GM12801 (cell line): ENCODE measurements around the gene CELF1.

Source experiments
- TF ChIP-seq, protein P1 (sequence below): IDR thresholded peaks from one replicate; pipeline ENCODE4 v1.5.1; 2011; ENCODE audit warnings: control low read depth; ENCODE audit not compliant: insufficient read length; ENCODE audit errors: extremely low read depth

Gene CELF1

DNA sequence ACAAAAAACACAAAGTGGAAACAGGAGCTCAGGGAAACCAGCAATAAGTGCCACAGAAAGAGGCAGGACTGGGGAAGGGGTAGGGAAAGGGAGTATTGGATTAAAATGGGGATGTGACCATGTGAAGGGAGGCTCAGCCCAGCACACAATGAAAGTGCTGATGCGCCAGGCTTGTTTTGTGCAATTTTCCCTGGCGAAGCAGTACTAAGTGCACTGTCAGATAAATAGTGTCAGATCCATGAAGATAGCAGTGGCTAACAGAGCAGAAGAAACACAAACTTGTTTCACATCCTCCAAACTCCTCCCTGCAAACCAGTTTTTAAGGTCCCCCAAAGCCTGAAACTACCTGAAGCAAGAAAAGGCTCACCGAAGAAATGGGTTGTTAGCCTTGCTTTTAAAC lies 53.3 kb downstream of the CELF1 start:
- TF ChIP-seq, protein P1, sequence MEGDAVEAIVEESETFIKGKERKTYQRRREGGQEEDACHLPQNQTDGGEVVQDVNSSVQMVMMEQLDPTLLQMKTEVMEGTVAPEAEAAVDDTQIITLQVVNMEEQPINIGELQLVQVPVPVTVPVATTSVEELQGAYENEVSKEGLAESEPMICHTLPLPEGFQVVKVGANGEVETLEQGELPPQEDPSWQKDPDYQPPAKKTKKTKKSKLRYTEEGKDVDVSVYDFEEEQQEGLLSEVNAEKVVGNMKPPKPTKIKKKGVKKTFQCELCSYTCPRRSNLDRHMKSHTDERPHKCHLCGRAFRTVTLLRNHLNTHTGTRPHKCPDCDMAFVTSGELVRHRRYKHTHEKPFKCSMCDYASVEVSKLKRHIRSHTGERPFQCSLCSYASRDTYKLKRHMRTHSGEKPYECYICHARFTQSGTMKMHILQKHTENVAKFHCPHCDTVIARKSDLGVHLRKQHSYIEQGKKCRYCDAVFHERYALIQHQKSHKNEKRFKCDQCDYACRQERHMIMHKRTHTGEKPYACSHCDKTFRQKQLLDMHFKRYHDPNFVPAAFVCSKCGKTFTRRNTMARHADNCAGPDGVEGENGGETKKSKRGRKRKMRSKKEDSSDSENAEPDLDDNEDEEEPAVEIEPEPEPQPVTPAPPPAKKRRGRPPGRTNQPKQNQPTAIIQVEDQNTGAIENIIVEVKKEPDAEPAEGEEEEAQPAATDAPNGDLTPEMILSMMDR = no peak

DNA sequence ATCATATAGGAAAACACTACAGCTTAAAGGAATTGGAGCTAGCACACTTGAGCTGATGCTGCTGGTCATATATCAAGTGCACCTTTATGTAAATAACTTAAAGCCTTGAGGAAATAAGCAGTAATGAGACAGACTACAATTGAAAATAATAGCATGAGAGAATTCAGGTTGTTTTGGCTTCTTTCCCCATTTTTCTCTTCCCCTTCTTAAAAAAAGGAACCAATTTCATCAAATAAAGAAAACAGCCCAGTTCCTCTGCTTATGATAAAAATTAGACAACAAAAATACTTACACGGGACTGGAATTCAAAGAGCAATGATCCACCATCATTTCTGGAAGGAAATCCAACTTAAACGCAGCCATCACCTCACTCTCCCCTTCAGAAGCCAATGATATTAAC lies 53.8 kb downstream of the CELF1 start:
- TF ChIP-seq, protein P1 = no peak

DNA sequence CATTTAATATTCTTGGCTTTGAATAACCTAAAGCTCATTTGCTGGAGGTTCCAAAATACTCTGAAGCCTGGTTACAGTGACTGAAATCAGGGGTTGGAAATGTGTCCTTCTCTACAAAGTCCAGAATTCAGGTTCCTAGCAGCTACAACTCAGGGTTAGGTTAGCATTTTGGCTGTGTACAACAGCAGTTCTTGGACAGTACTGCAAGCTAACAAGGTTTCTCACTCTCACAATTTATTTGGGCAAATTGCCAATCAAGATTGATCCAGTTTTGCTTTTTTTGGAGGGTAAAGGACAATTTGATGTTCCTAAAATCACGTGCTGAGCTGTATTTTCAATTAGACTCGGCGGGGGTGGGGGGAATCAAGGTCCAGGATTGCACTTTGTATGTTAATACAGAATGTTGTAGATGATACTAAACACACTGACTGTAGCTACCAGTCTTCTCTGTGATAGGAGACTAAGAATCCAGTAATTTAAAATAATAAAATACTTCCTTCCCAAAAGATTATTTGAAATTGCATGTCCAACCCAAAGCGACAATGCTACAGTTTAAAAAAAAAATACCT lies 54.3 kb downstream of the CELF1 start:
- TF ChIP-seq, protein P1 = no peak

DNA sequence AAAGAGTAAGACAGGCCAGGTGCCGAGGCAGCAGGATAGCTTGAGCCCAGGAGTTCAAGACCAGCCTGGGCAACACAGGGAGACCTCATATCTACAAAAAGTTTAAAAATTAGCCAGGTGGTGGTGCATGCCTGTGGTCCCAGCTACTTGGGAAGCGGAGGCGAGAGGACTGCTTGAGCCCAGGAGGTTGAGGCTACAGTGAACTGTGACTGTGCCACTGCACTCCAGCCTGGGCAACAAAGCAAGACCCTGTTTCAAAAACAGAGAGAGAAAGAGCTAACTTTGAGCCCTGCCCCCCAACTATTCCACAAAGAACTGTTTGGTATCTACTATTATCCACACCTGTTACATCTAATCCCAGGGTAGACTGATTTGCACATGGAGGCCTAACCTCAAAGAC lies 54.8 kb downstream of the CELF1 start:
- TF ChIP-seq, protein P1 = no peak

DNA sequence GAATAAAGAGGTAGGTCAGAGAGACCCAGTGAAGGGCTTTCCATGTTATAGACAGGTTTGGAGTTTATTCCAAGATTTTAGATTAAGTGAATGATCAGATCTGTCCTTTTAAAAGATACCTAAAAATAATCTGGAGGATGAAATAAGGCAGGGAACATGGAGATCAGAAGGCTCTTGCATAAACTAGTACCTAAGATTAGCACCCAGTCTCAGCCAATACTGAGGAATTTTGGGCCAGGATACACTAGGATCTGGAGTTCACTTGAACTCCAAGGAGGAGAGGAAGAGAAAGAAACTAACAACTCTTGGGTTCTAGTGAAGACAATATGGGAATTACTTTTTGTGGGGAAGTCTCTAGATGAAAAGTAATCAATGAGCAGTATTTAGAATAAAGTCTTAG lies 56.1 kb downstream of the CELF1 start:
- TF ChIP-seq, protein P1 = no peak

DNA sequence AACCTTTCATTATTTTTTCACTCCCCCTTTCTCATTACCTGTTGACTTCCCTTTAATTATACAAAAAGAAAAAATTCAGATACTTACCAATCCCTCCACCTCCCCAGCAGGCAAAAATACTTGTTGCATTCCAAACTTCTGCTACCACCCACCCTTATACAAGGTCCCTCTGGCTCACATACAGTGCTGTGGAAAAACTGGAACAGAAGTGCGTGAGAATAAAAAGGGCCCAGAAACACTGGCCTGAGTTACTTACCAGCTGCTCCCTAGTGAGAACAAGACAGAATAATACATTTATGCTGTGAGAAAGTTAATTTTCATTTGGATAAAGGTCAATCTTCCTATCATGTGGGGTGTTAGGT lies 57.1 kb downstream of the CELF1 start:
- TF ChIP-seq, protein P1 = no peak

DNA sequence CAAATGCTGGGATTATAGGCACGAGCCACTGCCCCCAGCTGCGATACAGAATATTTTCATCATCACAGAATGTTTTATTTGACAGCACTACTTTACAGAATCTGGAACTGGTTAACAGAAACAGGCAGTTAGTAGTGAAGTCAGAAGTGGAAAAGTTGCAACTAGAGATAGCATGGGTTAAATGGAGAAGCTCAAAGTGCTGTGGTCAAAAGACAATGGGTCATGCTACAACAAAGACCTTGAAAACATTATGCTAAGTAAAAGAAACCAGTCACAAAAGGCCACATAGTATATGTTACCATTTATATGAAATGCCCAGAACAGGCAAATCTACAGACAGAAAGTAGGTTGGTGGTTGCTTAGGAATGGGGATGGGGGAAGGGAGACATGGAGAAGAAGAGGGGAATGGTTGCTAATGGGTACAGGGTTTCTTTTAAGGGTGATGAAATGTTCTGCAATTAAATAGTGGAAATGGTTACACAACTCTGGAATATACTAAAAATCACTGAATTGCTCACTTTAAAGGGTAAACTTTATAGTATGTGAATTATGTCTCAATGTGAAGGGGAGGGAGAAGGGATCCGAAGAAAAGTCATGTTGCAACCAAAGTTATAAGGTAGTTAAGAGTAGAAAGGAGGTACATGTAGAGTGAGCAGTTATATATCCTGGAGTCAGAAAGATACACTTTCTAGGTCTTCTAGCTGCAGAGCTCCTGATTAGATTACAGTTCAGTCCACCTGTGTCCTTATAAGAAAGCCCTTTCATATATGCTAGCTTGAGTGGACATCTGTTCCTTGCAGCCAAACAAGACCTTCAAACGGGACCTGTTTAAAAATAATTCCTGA lies 57.7 kb downstream of the CELF1 start:
- TF ChIP-seq, protein P1 = no peak
